K562 (cell line): Measurements from ENCODE around the gene NINJ1. TPM values are rescaled to one million over a fixed set of nuclear protein-coding genes. Genes with fewer than 3 reads are reported as not detected.
A peak's percentile ranks its signal among the peaks of the same experiment; 100 is the strongest.

Source experiments
- CBX2 ChIP-seq: fragments of 200-600 bp; sonication (generic); IDR thresholded peaks from one replicate; pipeline ENCODE4 v1.6.1; 2012; ENCODE audit warnings: mild to moderate bottlenecking, low read length, inconsistent platforms; ENCODE audit not compliant: insufficient read depth, poor library complexity, severe bottlenecking
- CSDE1 ChIP-seq, 2 experiments: fragments of 450-650 bp; IDR thresholded peaks; 2 replicates each; pipeline ENCODE4 v1.6.1; 2016; ENCODE audit warnings: mild to moderate bottlenecking in 1 of 2
- EHMT2 ChIP-seq: fragments of 450-650 bp; IDR thresholded peaks from 2 replicates; pipeline ENCODE4 v1.6.1; 2018; ENCODE audit warnings: antibody characterized with exemption
- FOXA1 ChIP-seq: fragments of 450-650 bp; IDR thresholded peaks from 2 replicates; pipeline ENCODE4 v1.6.1; 2016; ENCODE audit warnings: mild to moderate bottlenecking, borderline replicate concordance
- GATAD2B ChIP-seq: fragments of 450-650 bp; IDR thresholded peaks from 2 replicates; pipeline ENCODE4 v1.6.1; 2017; ENCODE audit warnings: mild to moderate bottlenecking, borderline replicate concordance
- IFI16 ChIP-seq: fragments of 250-450 bp; sonication (Bioruptor Pico); IDR thresholded peaks from 2 replicates; pipeline ENCODE4 v2.1.2; 2022; ENCODE audit warnings: mild to moderate bottlenecking, inconsistent platforms
- ILK ChIP-seq: fragments of 450-650 bp; IDR thresholded peaks from 2 replicates; pipeline ENCODE4 v1.6.1; 2016; ENCODE audit warnings: missing genetic modification characterization, low read depth, mild to moderate bottlenecking, missing compliant biosample characterization, moderate library complexity, borderline replicate concordance
- KLF16 ChIP-seq: IDR thresholded peaks from 2 replicates; pipeline ENCODE4 v1.6.1; 2016; ENCODE audit warnings: antibody characterized with exemption
- NBN ChIP-seq: fragments of 450-650 bp; IDR thresholded peaks from 2 replicates; pipeline ENCODE4 v1.6.1; 2016; ENCODE audit warnings: low read depth, mild to moderate bottlenecking
- NFYB ChIP-seq: IDR thresholded peaks from 2 replicates; pipeline ENCODE4 v1.6.1; 2011; ENCODE audit warnings: mild to moderate bottlenecking, moderate library complexity; ENCODE audit not compliant: insufficient read length; ENCODE audit errors: extremely low read depth
- PHB ChIP-seq: fragments of 250-450 bp; sonication (Bioruptor Pico); IDR thresholded peaks from 2 replicates; pipeline ENCODE4 v1.5.0; 2021
- PKNOX1 ChIP-seq: fragments of 450-650 bp; IDR thresholded peaks from 2 replicates; pipeline ENCODE4 v1.6.1; 2016
- PML ChIP-seq: IDR thresholded peaks from 2 replicates; pipeline ENCODE4 v1.6.1; 2012; ENCODE audit warnings: low read length, inconsistent platforms
- PRPF4 ChIP-seq: fragments of 200-400 bp; formaldehyde crosslinking; IDR thresholded peaks from one replicate; pipeline ENCODE4 v1.6.1; 2017; ENCODE audit warnings: low read length, low read depth, mild to moderate bottlenecking; ENCODE audit not compliant: insufficient read depth, poor library complexity, severe bottlenecking
- SOX6 ChIP-seq: fragments of 450-650 bp; IDR thresholded peaks from 2 replicates; pipeline ENCODE4 v1.6.1; 2014; ENCODE audit warnings: mild to moderate bottlenecking
- SRSF3 ChIP-seq: fragments of 200-400 bp; formaldehyde crosslinking; IDR thresholded peaks from 2 replicates; pipeline ENCODE4 v1.6.1; 2016; ENCODE audit warnings: mild to moderate bottlenecking, low read length, moderate library complexity; ENCODE audit not compliant: insufficient read depth
- SUPT5H ChIP-seq: fragments of 450-650 bp; IDR thresholded peaks from 2 replicates; pipeline ENCODE4 v1.6.1; 2016
- TAF1 ChIP-seq: IDR thresholded peaks from 2 replicates; pipeline ENCODE4 v1.6.1; 2011; ENCODE audit warnings: mild to moderate bottlenecking, low read length, moderate library complexity; ENCODE audit not compliant: insufficient read depth, control insufficient read depth, severe bottlenecking; ENCODE audit errors: extremely low read depth
- TCF3 ChIP-seq: sonication (generic); formaldehyde crosslinking; IDR thresholded peaks from 2 replicates; pipeline ENCODE4 v1.4.0; 2020; ENCODE audit warnings: mild to moderate bottlenecking, missing genetic modification reagents
- TEAD4 ChIP-seq, 2 experiments: sonication (generic) in 1 of 2; formaldehyde crosslinking in 1 of 2; IDR thresholded peaks; 2 replicates each; pipeline versions ENCODE4 v1.6.1 to v1.8.0; 2012 to 2022; ENCODE audit warnings: borderline replicate concordance in 1 of 2, inconsistent platforms in 1 of 2, low read length in 1 of 2, mild to moderate bottlenecking in 1 of 2, missing genetic modification reagents in 1 of 2
- TOE1 ChIP-seq, 2 experiments: fragments of 450-650 bp in 1 of 2; sonication (generic) in 1 of 2; formaldehyde crosslinking in 1 of 2; IDR thresholded peaks; 2 replicates each; pipeline versions ENCODE4 v1.7.1 to v1.8.0; 2016 to 2022; ENCODE audit warnings: borderline replicate concordance in 2 of 2, mild to moderate bottlenecking in 2 of 2, antibody characterized with exemption in 1 of 2, inconsistent platforms in 1 of 2, low read depth in 1 of 2, missing genetic modification reagents in 1 of 2, moderate library complexity in 1 of 2
- U2AF2 ChIP-seq: fragments of 200-400 bp; formaldehyde crosslinking; optimal IDR thresholded peaks from 2 replicates; pipeline ENCODE3; 2017; ENCODE audit warnings: low read depth, mild to moderate bottlenecking, low read length
- XRCC3 ChIP-seq: fragments of 450-650 bp; IDR thresholded peaks from 2 replicates; pipeline ENCODE4 v1.6.1; 2017; ENCODE audit warnings: mild to moderate bottlenecking, moderate library complexity
- ZBTB17 ChIP-seq: fragments of 450-650 bp; formaldehyde crosslinking; IDR thresholded peaks from 2 replicates; pipeline ENCODE4 v1.4.0; 2020; ENCODE audit warnings: mild to moderate bottlenecking
- ZKSCAN8 ChIP-seq: fragments of 200-800 bp; sonication (Bioruptor generic); IDR thresholded peaks from 2 replicates; pipeline ENCODE4 v1.6.1; 2016; ENCODE audit warnings: missing genetic modification characterization, missing compliant biosample characterization
- ZNF140 ChIP-seq: fragments of 250-450 bp; sonication (Bioruptor Pico); IDR thresholded peaks from 2 replicates; pipeline ENCODE4 v1.8.0; 2021; ENCODE audit warnings: moderate library complexity, mild to moderate bottlenecking, inconsistent platforms
- ZNF232 ChIP-seq: sonication (generic); formaldehyde crosslinking; IDR thresholded peaks from 2 replicates; pipeline ENCODE4 v1.8.0; 2022; ENCODE audit warnings: mild to moderate bottlenecking, missing genetic modification reagents
- polyA plus RNA-seq, 8 experiments: library from polyadenylated mRNA; depleted of rRNA in 4 of 8; stranded (reverse) in 5 of 8; unstranded in 3 of 8; fragments of >200 nt; fragmentation: Nextera tagmentation in 2 of 8; fragmentation: Illumina TruSeq in 1 of 8; extraction: Ambion mirVana in 2 of 8; extraction: Trizol in 1 of 8; gene quantifications; 2 replicates each; pipeline versions ENCODE4 v1.2.1 to v1.2.3, GENCODE V29; 2011 to 2014; ENCODE audit warnings: inconsistent platforms in 1 of 8, missing spikeins in 1 of 8
- total RNA-seq, 7 experiments: library from RNA; depleted of rRNA in 6 of 7; stranded (reverse); fragments of >200 nt in 6 of 7; fragmentation: Illumina TruSeq in 2 of 7; extraction: Trizol in 2 of 7; gene quantifications; 2 replicates each; pipeline versions ENCODE4 v1.2.1 to v1.2.3, GENCODE V29; 2011 to 2021; ENCODE audit warnings: low replicate concordance in 1 of 7
- TF ChIP-seq, protein P1 (sequence below): sonication (generic); formaldehyde crosslinking; IDR thresholded peaks from 2 replicates; pipeline ENCODE4 v1.8.0; 2022; ENCODE audit warnings: mild to moderate bottlenecking, missing genetic modification reagents, borderline replicate concordance

NINJ1 gene
- total and polyA plus RNA-seq, 9 of the 15 experiments (the other 6 are each of a cell fraction or from before 2014, with no cell fraction given), result 0.13 to 8.4 (median 4.9) TPM

GRCh38 chr9:93093127-93093876 lies 40.7 kb downstream of the NINJ1 start (continued):
- TF ChIP-seq TEAD4 (IDR thresholded peaks at IDR 0.05; ENCODE audit: low read length), result peak; percentile 51
- TF ChIP-seq TEAD4 (CRISPR knock-in tag; IDR thresholded peaks at IDR 0.05; ENCODE audit: borderline replicate concordance), result no peak
- TF ChIP-seq NFYB, result no peak
- no peak for TF ChIP-seq ILK (tag)
- peak; percentile 42 for TF ChIP-seq PKNOX1
- TF ChIP-seq TOE1 (IDR thresholded peaks at IDR 0.05; ENCODE audit: borderline replicate concordance), result no peak
- TF ChIP-seq TOE1 (CRISPR knock-in tag; IDR thresholded peaks at IDR 0.05; ENCODE audit: borderline replicate concordance, low read depth), result no peak
- TF ChIP-seq SOX6, result no peak
- TF ChIP-seq, protein P1, sequence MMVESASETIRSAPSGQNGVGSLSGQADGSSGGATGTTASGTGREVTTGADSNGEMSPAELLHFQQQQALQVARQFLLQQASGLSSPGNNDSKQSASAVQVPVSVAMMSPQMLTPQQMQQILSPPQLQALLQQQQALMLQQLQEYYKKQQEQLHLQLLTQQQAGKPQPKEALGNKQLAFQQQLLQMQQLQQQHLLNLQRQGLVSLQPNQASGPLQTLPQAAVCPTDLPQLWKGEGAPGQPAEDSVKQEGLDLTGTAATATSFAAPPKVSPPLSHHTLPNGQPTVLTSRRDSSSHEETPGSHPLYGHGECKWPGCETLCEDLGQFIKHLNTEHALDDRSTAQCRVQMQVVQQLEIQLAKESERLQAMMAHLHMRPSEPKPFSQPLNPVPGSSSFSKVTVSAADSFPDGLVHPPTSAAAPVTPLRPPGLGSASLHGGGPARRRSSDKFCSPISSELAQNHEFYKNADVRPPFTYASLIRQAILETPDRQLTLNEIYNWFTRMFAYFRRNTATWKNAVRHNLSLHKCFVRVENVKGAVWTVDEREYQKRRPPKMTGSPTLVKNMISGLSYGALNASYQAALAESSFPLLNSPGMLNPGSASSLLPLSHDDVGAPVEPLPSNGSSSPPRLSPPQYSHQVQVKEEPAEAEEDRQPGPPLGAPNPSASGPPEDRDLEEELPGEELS (CRISPR knock-in tag), result no peak
- no peak for TF ChIP-seq ZNF232 (CRISPR knock-in tag)
- peak; percentile 50; the same call in 1 of the 2 replicates for TF ChIP-seq KLF16
- TF ChIP-seq FOXA1, result no peak
- TF ChIP-seq ZKSCAN8, result no peak
- TF ChIP-seq U2AF2, result no peak
- no peak for TF ChIP-seq PHB (CRISPR knock-in tag)
- TF ChIP-seq NBN, result no peak
- TF ChIP-seq SRSF3, result no peak
- TF ChIP-seq PRPF4, result no peak
- peak; percentile 43; the same call in 1 of the 2 replicates for TF ChIP-seq TCF3 (CRISPR knock-in tag)
- TF ChIP-seq PML, result no peak
- TF ChIP-seq CSDE1 (IDR thresholded peaks at IDR 0.05), result no peak
- no peak for TF ChIP-seq ZNF140 (CRISPR knock-in tag)
- no peak for TF ChIP-seq CBX2
- TF ChIP-seq SUPT5H, result no peak
- no peak for TF ChIP-seq GATAD2B
- no peak for TF ChIP-seq TAF1
- TF ChIP-seq ZBTB17 (CRISPR knock-in tag), result no peak
- TF ChIP-seq EHMT2, result no peak
- TF ChIP-seq XRCC3, result no peak
- no peak for TF ChIP-seq IFI16
